D721Med (cell line): ENCODE results near the gene RAPGEF1.

Source experiments
- DNase-seq: peaks from one replicate; pipeline ENCODE4 v3.0.0; 2011; ENCODE audit warnings: low spot score; ENCODE audit not compliant: insufficient read length
- FAIRE-seq: peaks from 2 replicates; lab custom pipeline; 2011; peaks lifted over from hg19 to GRCh38; lab: Jason Lieb, UNC
- TF ChIP-seq, protein P1 (sequence below): IDR thresholded peaks from 2 replicates; pipeline ENCODE4 v1.5.1; 2012; ENCODE audit warnings: mild to moderate bottlenecking, control low read depth; ENCODE audit not compliant: insufficient read depth; ENCODE audit errors: missing control alignments

RAPGEF1 gene

GRCh38 chr9:131616983-131617604, 122.8 kb downstream of the RAPGEF1 start:
- FAIRE-seq (no peak), DNase-seq (no peak)
- TF ChIP-seq, protein P1, sequence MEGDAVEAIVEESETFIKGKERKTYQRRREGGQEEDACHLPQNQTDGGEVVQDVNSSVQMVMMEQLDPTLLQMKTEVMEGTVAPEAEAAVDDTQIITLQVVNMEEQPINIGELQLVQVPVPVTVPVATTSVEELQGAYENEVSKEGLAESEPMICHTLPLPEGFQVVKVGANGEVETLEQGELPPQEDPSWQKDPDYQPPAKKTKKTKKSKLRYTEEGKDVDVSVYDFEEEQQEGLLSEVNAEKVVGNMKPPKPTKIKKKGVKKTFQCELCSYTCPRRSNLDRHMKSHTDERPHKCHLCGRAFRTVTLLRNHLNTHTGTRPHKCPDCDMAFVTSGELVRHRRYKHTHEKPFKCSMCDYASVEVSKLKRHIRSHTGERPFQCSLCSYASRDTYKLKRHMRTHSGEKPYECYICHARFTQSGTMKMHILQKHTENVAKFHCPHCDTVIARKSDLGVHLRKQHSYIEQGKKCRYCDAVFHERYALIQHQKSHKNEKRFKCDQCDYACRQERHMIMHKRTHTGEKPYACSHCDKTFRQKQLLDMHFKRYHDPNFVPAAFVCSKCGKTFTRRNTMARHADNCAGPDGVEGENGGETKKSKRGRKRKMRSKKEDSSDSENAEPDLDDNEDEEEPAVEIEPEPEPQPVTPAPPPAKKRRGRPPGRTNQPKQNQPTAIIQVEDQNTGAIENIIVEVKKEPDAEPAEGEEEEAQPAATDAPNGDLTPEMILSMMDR, result no peak

DNA sequence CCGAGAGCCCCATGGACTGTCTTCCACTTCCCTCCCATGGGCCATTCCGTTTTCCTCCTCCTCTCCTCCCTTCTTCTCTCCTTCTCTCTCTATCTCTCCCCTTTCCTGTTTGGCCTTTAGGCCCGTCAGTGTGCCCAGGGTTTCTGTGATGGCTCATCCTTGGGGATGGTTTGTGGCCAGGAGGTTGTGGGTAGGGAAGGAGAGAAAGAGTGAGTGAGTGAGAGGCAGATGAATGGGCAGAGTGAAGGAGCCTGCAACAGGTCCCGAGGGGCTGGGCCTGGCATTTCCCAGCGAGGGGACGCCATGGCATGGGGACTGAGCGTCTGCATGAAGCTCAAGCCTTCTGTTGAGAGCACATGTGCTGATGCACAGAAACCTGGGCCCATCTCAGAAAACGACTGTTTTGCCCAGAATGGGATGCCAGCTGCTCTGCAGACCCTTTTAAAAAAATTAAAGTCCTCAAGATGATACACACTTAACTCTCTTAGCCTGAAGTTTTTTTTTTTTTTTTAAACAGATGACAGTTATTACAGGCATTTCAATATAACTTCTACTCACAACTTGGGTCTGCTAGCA, 125.4 kb downstream of the RAPGEF1 start:
- FAIRE-seq, result no peak
- DNase-seq, result no peak
- TF ChIP-seq, protein P1, result no peak

DNA sequence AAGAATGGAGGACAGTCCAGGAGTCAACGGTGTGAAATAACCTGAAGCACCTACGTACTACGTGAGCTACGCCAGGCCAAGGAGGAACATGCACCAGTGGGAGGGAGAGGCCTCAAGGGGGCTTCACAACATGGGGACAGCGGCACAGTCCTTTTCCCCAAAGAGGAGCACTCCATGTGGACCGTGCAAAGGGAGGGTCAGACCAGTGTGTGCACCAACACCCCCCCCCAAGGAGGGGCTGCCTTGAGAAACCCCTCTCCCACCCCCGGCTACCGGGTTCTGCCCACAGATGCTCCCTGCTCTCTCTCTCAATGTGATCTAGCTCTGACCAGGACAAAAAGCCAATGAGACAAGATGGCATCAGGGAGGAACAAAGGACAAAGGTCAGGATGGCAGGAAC, 126.0 kb downstream of the RAPGEF1 start:
- FAIRE-seq (no peak), DNase-seq (no peak)
- TF ChIP-seq, protein P1, result no peak

DNA sequence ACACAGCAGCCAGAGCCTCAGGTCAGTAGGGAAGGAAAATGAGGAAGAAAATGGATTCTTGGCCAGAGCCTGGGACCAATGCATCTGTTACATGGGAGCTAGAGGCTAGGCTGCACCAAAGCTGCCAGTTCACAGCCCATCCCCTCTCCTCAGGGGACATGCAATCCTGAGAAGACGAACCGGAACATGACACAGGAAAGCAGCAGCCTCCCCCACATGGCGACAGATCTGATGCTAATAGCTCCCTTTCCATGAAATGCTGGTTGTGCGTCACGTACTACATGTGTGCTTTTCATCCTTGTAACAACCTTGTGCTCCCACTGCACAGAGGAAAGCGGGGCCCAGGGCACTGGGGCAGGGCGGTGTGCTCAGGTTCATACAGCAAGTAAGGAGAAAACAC, 127.0 kb downstream of the RAPGEF1 start:
- no peak for FAIRE-seq
- DNase-seq, result no peak
- TF ChIP-seq, protein P1, result no peak

- DNase-seq, result no peak
- FAIRE-seq, result no peak
- TF ChIP-seq, protein P1, result no peak
Observed at GRCh38 chr9:131611586-131612315, 128.1 kb downstream of the RAPGEF1 start.

DNA sequence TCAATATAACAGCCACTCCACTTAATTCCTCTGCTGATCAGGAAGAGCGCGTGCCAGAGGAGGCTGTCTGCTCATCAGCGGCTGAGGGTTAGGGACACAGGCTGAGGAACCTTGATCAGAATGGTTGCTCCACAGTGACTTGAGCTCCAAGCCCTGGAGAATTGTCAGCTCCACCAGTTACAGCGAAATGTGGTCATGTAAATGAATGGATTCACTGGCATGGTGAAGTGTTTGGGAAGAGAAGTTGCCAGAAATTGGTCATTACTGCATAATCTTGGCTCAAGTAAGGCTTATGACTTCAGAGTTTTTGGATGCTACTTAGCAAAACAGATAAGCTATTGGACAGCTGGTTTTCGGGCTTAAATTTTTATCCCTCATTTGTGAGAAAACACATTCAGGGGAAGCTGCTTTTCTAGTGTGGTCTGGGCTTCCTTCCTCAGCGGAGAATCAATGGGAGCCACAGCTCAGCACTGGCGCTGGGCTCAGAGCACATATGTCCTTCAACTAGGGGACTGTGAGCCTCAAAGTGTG, 129.6 kb downstream of the RAPGEF1 start:
- no peak for FAIRE-seq
- TF ChIP-seq, protein P1, result no peak
- peak; percentile 55 for DNase-seq
